CD4-positive, alpha-beta T cell treated with Interleukin-4 for 1 hour (primary cell): ENCODE data around the gene IGF2R.
A peak's percentile ranks its signal among the peaks of the same experiment; 100 is the strongest.
"Not testable (repeated sequence)": the region's sequence is repeated elsewhere in the genome, so short reads cannot be mapped to it uniquely, and the experiment has no call there.

Experiments
- DNase-seq, 2 donors: peaks; one replicate each; pipeline ENCODE4 v3.0.0-alpha.2; 2020 to 2022

Gene IGF2R

GRCh38 chr6:160128125-160128683 is 159.3 kb downstream of the IGF2R start:
- DNase-seq, result no peak

- no peak for DNase-seq
These were observed 160.1 kb downstream of the IGF2R start for GRCh38 chr6:160128879-160129516.

DNA sequence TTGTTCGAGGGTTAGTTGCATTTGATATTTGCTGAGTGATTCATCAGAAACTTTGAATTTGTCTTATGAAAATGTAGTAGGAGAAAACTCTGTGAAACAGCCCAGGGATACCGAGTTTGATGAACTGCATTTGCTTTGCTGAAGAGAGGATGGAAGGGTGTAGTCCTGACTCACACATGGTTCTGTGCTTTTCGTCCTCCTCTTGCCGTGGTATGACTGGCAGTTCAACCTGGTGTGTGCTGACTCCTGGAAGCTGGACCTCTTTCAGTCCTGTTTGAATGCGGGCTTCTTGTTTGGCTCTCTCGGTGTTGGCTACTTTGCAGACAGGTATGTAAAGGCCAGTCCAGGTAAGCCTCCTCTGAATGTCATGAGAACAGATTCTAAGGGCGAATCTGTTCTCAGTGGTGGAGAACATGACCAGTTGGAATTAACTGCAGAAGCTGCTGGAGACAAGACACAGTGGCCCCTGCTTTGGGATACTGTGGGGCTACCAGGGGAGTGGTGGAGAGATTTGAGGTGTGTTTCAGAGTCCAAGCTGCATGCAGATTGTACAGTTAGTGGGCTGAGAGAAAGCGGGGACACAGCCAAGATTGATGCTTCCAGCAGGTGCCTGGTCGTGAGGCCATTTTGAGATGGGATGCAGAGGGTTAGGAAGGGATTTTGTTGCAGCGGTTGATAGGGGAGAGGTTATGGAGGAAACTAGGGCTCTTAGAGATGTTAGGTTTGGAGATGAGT is 161.2 kb downstream of the IGF2R start:
- DNase-seq, result no peak

DNA sequence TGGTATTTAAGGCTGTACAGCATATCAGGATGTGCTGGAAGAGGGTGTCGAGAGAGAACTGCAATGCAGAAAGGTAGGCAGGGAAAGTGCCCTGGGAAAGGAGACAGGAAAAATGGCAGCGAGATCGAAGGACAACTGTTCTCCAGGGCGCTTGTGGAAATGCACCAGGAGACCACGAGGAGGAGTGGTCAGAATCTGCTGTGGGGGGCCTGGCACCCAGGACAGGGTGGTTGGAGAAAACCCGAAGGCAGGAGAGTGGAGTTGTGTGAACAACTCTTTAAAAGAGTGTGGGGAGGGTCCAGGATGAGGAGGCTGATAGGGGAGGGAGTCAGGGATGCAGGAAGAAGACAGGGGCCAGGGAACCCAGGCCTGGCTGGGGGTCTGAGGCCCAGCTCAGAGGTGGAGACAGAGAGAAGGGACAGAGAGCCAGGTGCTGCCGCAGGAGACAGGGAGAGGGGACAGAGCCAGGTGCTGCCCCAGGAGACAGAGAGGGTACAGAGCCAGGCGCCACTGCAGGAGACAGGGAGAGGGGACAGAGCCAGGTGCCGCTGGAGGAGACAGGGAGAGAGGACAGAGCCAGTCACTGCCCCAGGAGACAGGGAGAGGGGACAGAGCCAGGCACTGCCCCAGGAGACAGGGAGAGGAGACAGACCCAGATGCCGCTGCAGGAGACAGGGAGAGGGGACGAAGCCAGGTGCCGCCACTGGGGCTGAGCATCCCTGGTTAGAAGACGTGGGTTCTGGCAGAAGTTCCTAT is 162.0 kb downstream of the IGF2R start:
- no peak for DNase-seq

DNA sequence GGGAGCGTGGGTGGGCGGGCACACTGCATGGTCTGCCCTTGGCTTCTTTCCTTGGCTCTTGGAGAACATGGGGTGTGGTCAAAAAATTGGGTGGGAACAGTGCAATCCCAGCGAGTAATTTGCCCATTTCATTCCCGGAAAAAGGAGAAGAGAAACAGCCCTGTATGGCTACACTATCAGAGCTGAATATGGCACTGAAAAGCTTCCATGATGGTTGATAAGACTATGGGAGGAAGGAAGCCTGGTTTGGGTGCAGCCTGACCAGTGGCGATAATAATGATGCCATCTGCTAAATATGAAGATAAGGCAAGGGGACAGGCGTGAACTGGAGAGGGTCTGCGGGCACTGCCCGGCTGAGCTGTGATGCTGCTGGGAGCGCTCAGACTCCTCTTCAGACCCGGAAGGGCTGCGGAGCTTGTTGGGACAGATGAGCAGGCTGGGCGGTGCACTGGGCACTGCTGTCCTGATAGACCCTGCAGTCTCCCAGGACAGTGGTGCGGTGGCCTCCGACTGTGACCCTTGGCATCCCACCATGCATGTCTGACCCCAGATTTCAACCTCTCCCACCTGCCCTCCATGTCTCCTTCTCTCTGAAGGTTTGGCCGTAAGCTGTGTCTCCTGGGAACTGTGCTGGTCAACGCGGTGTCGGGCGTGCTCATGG is 162.9 kb downstream of the IGF2R start:
- no peak for DNase-seq

DNA sequence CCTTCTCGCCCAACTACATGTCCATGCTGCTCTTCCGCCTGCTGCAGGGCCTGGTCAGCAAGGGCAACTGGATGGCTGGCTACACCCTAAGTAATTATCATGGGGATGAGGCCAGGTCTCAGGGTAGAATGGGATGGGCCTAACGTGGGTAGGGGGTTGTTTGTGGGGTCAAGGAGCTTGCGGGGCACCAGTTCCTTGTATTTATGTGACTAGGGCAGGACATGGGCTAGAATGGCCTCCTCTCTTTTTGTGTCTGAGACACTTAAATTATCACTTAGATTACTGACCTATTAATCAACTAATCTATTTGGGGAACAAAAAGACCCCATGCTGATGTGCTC is 163.4 kb downstream of the IGF2R start:
- DNase-seq, result no peak

DNA sequence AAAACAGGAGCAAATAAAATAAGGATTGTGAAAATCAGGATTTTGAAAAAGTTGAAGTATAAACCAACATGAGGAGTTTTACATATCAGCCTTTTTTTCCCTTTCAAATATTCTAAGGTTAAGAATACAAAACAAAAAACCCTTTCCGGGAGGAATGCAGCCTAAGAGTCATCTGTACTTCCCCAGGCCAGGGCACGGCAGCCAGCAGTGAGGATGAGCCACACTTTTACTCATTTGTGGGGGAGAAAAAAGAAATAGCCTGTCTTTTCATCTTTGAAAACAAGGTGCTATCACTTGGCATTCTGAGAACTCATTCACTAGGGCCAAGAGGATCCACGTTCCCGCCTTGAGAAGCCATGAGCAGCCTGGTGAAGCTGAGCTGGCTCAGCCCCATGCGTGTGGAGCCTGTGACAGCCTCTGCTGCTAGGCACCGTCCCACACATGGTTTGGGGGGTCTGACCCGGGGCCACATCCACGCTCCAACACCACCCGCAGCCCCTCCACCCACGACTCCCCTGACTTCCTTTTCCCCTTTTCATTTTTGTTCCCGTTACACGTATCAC is 164.0 kb downstream of the IGF2R start:
- DNase-seq, result no peak

GRCh38 chr6:160133441-160134336 is 164.8 kb downstream of the IGF2R start:
- no peak for DNase-seq

DNA sequence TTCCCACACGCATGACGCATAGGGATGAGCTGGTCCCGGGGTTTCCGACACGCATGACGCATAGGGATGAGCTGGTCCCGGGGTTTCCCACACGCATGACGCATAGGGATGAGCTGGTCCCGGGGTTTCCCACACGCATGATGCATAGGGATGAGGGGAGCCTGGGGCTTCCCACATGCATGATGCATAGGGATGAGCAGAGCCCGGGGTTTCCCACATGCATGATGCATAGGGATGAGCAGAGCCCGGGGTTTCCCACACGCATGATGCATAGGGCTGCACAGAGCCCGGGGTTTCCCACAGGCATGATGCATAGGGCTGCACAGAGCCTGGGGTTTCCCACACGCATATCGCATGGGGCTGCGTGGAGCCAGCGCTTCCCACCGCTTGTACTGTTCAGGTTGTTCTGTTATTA is 165.5 kb downstream of the IGF2R start:
- not testable (repeated sequence) for DNase-seq

DNA sequence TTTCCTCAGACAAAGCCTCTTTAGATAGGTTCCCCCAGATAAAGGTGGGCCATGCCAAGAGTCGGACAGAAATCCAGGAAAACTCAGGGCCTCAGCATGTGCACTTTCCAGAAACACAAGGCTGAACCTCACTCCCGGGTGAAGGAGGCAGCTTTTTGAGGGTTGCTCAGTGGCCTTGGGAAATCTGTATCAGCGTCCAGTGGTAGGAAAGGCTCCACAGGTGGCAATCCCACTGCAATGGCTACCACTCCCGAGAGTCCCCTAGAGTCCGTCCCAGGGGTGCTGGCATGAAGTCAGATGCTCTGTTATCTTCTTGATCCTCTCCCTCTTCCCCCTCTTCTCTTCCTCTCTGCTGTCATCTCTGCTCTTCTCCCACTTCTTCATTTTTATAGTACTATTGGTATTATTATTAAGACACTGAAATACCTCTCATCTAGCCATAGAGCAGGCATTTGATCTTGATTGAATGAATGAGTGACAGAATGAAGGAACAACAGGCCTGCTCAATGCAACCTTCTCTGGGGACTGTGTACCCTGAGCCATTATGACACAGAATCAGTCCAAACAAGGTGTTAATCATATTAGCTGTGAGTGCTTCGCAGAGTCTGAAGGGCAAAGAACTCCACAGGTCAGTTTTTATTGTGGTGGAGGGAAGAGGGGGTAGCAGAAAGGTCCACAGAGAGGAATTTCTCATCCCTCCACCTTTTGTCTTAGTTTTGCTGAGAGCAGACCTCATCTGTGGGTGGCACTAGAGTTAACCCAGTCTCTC is 166.1 kb downstream of the IGF2R start:
- no peak for DNase-seq

DNA sequence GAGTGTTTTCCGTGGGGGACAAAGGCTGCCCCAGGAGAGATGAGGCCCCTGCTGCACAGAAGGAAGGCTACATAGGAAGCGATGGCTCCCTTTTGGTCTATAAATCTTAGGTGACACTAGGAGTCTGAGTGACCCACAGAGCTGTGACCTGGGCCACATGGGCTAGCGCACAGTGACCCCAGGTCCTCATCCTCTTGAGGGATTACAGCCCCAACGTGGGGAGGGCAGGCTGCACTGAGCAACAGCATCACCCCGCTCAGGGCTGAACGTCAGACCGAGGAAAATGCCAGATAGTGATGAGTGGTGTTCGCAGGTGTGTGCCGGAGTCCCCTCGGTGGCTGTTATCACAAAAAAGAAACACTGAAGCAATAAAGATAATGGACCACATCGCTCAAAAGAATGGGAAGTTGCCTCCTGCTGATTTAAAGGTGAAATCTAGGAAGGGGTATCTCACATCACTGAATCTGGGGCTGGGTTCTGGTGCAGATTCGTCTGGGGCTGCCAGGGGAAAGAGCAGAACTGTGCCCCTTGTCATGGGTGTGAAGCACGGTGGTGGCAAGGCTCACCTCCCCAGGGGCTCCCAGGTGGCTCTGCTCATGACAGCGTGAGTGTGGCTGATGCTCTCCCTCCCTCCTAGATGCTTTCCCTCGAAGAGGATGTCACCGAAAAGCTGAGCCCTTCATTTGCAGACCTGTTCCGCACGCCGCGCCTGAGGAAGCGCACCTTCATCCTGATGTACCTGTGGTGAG is 167.2 kb downstream of the IGF2R start:
- DNase-seq, result no peak

DNA sequence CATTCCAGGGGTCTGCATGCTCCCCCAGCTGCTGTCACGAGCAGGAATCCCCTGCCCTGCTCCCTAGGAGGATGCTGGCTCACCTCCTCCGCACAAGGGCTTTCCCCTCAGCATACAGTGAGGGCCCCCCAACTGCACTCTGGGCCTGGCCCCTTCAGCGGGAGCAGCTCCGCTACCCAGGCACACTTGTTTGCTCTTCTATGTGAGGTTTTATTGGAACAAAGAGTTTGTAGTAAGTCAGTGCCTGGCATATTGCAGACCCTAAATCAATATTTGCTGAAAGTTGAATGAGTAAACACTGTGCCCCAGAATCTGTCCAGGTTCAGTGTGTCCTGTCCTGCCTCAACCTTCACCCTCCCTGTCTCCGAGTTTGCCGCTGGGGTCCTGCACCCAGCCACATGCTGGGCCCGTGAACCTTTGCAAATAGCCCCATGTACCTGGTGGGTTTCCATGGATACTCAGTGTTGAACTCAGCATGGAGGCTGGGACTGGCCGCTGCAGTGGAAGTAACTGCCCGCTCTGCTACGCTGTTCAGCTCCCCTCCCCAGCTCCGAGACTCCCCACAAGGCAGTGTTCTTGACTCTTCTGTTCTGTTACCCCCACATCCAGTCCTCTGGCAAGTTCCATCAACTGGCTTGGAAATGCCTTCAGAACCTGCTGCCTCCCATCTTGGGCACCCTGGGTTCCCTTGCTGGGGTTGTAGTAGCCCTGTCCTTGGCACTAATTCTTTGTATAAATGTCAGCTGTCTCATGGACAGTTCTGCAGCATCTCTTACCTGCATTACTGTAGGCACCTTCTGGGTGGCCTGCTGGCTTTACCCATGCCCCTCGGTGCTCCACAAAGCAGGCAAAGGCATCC is 168.5 kb downstream of the IGF2R start:
- no peak for DNase-seq

DNA sequence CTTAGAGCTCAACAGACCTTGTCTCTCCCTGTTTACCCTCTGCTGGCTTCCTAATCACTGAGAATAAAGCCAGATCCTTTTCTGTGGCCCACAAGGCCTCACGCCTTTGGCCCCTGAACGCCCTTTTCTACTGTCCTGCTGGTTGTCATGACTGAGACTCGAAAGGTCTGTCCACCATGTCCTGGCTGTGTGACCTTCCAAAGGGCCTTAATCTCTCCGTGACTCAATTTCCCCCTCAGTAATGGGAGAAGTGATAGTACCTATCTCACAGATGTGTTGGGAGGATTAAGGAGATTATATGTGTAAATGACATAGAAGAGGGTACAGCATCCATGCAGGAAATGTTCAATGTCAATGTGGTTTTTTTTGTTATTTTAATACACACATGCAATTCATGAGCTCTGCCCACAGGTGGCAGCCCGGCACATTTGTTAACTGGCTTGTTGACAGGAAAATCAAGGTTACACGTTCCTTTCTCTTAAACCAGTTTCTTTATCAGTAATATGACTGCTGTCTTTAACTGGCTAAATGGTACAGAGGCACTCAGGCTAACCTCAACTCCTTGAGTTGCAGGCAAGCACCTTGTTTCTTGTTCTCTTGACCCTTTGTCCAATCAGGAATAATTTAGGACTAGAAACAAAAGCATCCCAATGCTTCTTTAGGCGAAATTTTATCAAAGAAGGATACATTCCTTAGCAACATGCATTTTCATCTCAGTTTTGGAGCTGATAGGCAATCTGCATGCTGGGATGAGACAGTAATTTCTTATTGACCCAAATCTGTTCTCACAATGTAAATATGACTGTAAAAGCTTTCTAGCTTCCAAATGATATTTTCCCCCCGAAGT is 169.3 kb downstream of the IGF2R start:
- DNase-seq, result peak; percentile 56 to 60

DNA sequence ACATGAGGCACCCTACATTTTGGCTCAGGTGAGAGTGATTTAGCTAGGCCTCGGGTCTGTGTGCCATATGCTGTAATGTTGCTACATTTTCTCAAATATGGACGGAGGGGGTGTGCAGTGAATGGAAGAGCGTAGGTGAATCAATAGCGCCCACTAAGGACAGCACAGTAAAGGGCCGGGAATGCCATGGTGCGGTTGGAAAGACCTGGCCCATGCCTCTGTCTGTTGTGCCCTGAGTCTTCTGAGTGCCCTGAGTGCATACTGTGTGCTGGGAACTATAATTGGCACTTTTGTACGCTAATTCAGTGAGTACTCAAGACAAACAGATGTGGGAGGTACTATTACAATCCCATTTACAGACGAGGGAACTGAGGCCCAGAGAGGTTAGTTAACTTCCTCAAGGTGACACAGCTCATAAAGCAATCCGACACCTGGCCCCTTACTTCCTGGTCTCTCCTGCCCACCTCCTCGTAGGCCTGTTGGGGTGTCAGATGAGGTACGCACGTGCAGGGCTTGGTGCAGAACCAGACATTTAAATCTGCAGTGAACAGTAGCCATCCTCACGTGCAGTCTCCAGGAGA is 170.0 kb downstream of the IGF2R start:
- DNase-seq, result no peak

DNA sequence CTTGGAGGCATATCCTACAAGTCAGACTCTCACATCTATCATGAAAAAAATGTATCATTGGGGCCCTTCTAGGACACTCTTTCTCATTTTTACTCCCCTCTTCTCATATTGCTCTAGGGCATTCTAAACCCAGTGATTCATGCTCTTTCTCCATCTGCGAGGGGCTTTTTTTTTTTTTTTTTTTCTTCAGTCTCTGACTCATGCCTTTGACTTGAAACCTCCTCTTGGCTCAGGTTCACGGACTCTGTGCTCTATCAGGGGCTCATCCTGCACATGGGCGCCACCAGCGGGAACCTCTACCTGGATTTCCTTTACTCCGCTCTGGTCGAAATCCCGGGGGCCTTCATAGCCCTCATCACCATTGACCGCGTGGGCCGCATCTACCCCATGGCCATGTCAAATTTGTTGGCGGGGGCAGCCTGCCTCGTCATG is 170.6 kb downstream of the IGF2R start:
- DNase-seq, result no peak

DNA sequence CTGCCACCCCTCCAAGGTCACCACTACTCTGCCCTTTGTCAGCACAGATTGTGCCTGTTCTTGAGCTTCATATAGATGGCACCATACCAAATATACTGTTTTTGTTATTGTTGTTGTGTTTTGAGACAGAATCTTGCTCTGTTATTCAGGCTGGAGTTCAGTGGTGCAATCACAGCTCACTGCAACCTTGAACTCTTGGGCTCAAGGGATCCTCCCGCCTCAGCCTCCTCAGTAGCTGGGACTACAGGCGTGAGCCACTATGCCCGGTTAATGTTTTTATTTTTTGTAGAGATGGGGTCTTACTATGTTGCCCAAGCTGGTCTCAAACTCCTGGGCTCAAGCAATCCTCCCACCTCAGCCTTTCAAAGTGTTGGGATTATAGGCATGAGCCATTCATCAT is 171.6 kb downstream of the IGF2R start:
- not testable (repeated sequence) for DNase-seq

- DNase-seq, result no peak
These were observed 172.3 kb downstream of the IGF2R start for GRCh38 chr6:160141001-160141726.
